CD14-positive monocyte (primary cell): Measurements from ENCODE around the gene SLC26A3. TPM values are rescaled to one million over a fixed set of nuclear protein-coding genes. Genes with fewer than 3 reads are reported as not detected.

Source experiments
- DNase-seq, 3 donors: peaks; one replicate each; pipeline ENCODE4 v3.0.0-alpha.2; 2011 to 2022
- H2AFZ ChIP-seq: 2 replicates; pipeline ENCODE4 v1.6.0; 2012; ENCODE audit warnings: mild to moderate bottlenecking, low read depth, low read length, inconsistent platforms; ENCODE audit not compliant: insufficient read depth, poor library complexity, severe bottlenecking
- H3K27ac ChIP-seq, 2 donors: 1 replicate in 1 of 2; 2 replicates in 1 of 2; pipeline ENCODE4 v1.5.1; 2012 to 2013; ENCODE audit warnings: low read length in 2 of 2, control low read depth in 1 of 2, inconsistent platforms in 1 of 2, low read depth in 1 of 2, mild to moderate bottlenecking in 1 of 2
- H3K27me3 ChIP-seq, 2 donors: one replicate each; pipeline versions ENCODE4 v1.6.0 to v1.6.1; 2011 to 2013; ENCODE audit warnings: low read length in 2 of 2; ENCODE audit not compliant: control insufficient read depth in 2 of 2, insufficient read depth in 2 of 2
- H3K36me3 ChIP-seq, 2 donors: replicated peaks in 1 of 2; 1 replicate in 1 of 2; 2 replicates in 1 of 2; pipeline versions ENCODE4 v1.5.1 to v1.6.1; 2012 to 2013; ENCODE audit warnings: low read length in 2 of 2, control low read depth in 1 of 2, inconsistent platforms in 1 of 2, mild to moderate bottlenecking in 1 of 2; ENCODE audit not compliant: insufficient read depth in 2 of 2, control insufficient read depth in 1 of 2
- H3K4me1 ChIP-seq, 2 donors: 1 replicate in 1 of 2; 2 replicates in 1 of 2; pipeline versions ENCODE4 v1.5.1 to v1.6.1; 2012 to 2013; ENCODE audit warnings: low read length in 2 of 2, control low read depth in 1 of 2, inconsistent platforms in 1 of 2, mild to moderate bottlenecking in 1 of 2, moderate library complexity in 1 of 2; ENCODE audit not compliant: insufficient read depth in 2 of 2, control insufficient read depth in 1 of 2
- H3K4me2 ChIP-seq: replicated peaks from 2 replicates; pipeline ENCODE3; 2012; ENCODE audit warnings: low read length, moderate library complexity, mild to moderate bottlenecking; ENCODE audit not compliant: poor library complexity, severe bottlenecking; ENCODE audit errors: extremely low read depth
- H3K4me3 ChIP-seq, 3 experiments: fragments of 200-600 bp in 1 of 3; sonication (generic) in 1 of 3; replicated peaks in 1 of 3; 1 replicate in 2 of 3; 2 replicates in 1 of 3; pipeline ENCODE4 v1.5.1; 2011 to 2013; ENCODE audit warnings: low read length in 3 of 3, mild to moderate bottlenecking in 3 of 3, control low read depth in 2 of 3, low read depth in 2 of 3, inconsistent platforms in 1 of 3, moderate library complexity in 1 of 3
- H3K79me2 ChIP-seq: 2 replicates; pipeline ENCODE4 v1.6.0; 2012; ENCODE audit warnings: mild to moderate bottlenecking, control low read depth, inconsistent platforms, low read length, moderate library complexity; ENCODE audit not compliant: insufficient read depth
- H3K9ac ChIP-seq: 2 replicates; pipeline ENCODE4 v1.6.0; 2017; ENCODE audit warnings: low read length, mild to moderate bottlenecking; ENCODE audit not compliant: insufficient read depth, poor library complexity, severe bottlenecking
- H3K9me3 ChIP-seq, 2 donors: replicated peaks in 1 of 2; 1 replicate in 1 of 2; 2 replicates in 1 of 2; pipeline versions ENCODE4 v1.5.1 to v1.6.1; 2012 to 2013; ENCODE audit warnings: low read length in 2 of 2, control low read depth in 1 of 2; ENCODE audit not compliant: control insufficient read depth in 1 of 2, insufficient read depth in 1 of 2
- H4K20me1 ChIP-seq: 2 replicates; pipeline ENCODE4 v1.6.0; 2012; ENCODE audit warnings: mild to moderate bottlenecking, low read length, control low read depth, moderate library complexity; ENCODE audit not compliant: insufficient read depth
- H3K27ac Mint-ChIP-seq, 7 donors: one replicate each; pipeline ENCODE4 v1.8.0; 2020; ENCODE audit warnings: mild to moderate bottlenecking in 7 of 7, mixed read lengths in 7 of 7, moderate library complexity in 6 of 7, inconsistent platforms in 2 of 7
- H3K27me3 Mint-ChIP-seq, 3 donors: one replicate each; pipeline ENCODE4 v1.8.0; 2021 to 2022; ENCODE audit warnings: low read depth in 3 of 3, mild to moderate bottlenecking in 3 of 3, mixed read lengths in 3 of 3, moderate library complexity in 3 of 3, inconsistent platforms in 1 of 3
- H3K36me3 Mint-ChIP-seq, 2 donors: one replicate each; pipeline ENCODE4 v1.8.0; 2020; ENCODE audit warnings: mixed read lengths in 2 of 2, inconsistent platforms in 1 of 2, mild to moderate bottlenecking in 1 of 2
- H3K4me1 Mint-ChIP-seq: one replicate; pipeline ENCODE4 v1.8.0; 2020; ENCODE audit warnings: mild to moderate bottlenecking, mixed read lengths
- H3K4me3 Mint-ChIP-seq, 2 donors: one replicate each; pipeline ENCODE4 v1.8.0; 2020; ENCODE audit warnings: mild to moderate bottlenecking in 2 of 2, mixed read lengths in 2 of 2, moderate library complexity in 1 of 2
- H3K9me3 Mint-ChIP-seq, 7 donors: one replicate each; pipeline ENCODE4 v1.8.0; 2020 to 2022; ENCODE audit warnings: mixed read lengths in 7 of 7, mild to moderate bottlenecking in 6 of 7, moderate library complexity in 6 of 7, inconsistent platforms in 2 of 7
- CTCF ChIP-seq: fragments of 200-600 bp; IDR thresholded peaks from one replicate; pipeline ENCODE4 v1.8.0; 2022; ENCODE audit warnings: antibody characterized with exemption, mild to moderate bottlenecking
- WGBS: methylation state at CpG from one replicate; pipeline ENCODE4 v1.1.5; 2013; ENCODE audit warnings: missing lambda C conversion rate; ENCODE audit not compliant: insufficient coverage; 5-methylcytosine and 5-hydroxymethylcytosine counted together
- intact Hi-C, 2 donors: fragments of 100-400 bp; cut with micrococcal nuclease; formaldehyde crosslinking; loops; one replicate each; pipeline versions ENCODE4 v1.15.0 to v1.15.1; 2023
- polyA plus RNA-seq, 3 donors: library from polyadenylated mRNA; depleted of rRNA in 1 of 3; unstranded in 2 of 3; stranded (reverse) in 1 of 3; fragments of 300-500 nt in 2 of 3; fragments of >200 nt in 1 of 3; fragmentation: Illumina TruSeq in 2 of 3; gene quantifications; 1 replicate in 2 of 3; 2 replicates in 1 of 3; pipeline ENCODE4 v1.2.3, GENCODE V29; 2012 to 2021

Gene SLC26A3
- polyA plus RNA-seq, 3 donors, result not detected

DNA sequence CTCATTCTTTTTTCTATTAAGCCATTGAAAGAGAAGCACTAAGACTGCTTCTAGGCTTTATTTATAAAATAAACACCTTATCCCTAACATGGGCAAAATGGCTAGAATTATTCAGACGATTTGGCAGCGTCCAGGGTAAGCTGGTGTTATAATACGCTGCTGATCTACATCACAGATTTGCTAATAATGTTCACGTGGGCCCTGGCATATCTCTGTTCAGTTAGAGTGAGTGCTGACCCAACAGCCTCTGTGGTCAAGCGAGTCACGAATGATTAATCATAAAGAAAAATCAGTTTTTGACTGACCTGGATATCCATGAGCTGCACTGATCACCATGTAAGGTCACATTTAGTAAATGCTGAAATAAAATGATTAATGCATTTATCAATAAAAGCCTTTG, 87.5 kb downstream of the SLC26A3 start:
- Mint-ChIP-seq H3K27me3 (no peaks in the 10 kb centered on the region), H3K4me1 (no peaks in the 10 kb centered on the region), H3K9me3 (no peaks in the 10 kb centered on the region), H3K27ac (no peak overlapping the region), H3K4me3 (no peak overlapping the region), H3K36me3 (no peaks in the 10 kb centered on the region)
- no peak for DNase-seq
- intact Hi-C loops, result no loop called here
- no peak overlapping the region for H3K27ac ChIP-seq
- H3K9ac ChIP-seq, result no peak overlapping the region
- no peak for TF ChIP-seq CTCF
- H3K9me3 ChIP-seq, result no peaks in the 10 kb centered on the region
- H3K79me2 ChIP-seq, result no peaks in the 10 kb centered on the region
- H3K27me3 ChIP-seq, result no peaks in the 10 kb centered on the region
- no peaks in the 10 kb centered on the region for H3K4me1 ChIP-seq
- WGBS, result 96% methylated on average over 6 of the region's 6 CpGs
- H3K4me3 ChIP-seq, result no peak overlapping the region
- H4K20me1 ChIP-seq, result no peaks in the 10 kb centered on the region
- no peak overlapping the region for H3K4me2 ChIP-seq
- no peak overlapping the region for H2AFZ ChIP-seq
- no peaks in the 10 kb centered on the region for H3K36me3 ChIP-seq

Other genes starting within 250 kb of the SLC26A3 start
- 10 to 100 TPM; 12.7 to 29.0 (median 28.1) TPM for gene COG5, start 239.3 kb downstream of the SLC26A3 start, polyA plus RNA-seq
- gene DUS4L, start 239.3 kb downstream of the SLC26A3 start, polyA plus RNA-seq, result 1 to 10 TPM; 1.6 to 2.3 (median 1.7) TPM
- 10 to 100 TPM; 35.2 to 76.0 (median 58.8) TPM for gene BCAP29, start 223.0 kb downstream of the SLC26A3 start, polyA plus RNA-seq
- under 1 TPM in 2 of 3 donors, not detected in 1; 0.10 to 0.12 TPM for gene SLC26A4, start 142.4 kb downstream of the SLC26A3 start, polyA plus RNA-seq
- gene CBLL1, start 59.1 kb downstream of the SLC26A3 start, polyA plus RNA-seq, result 10 to 100 TPM; 15.7 to 26.9 (median 20.6) TPM
- 10 to 100 TPM; 54.5 to 73.6 (median 70.1) TPM for gene DLD, start 88.0 kb upstream of the SLC26A3 start, polyA plus RNA-seq
- under 1 TPM in 1 of 3 donors, not detected in 2; 0.42 TPM for gene LAMB1, start 199.9 kb upstream of the SLC26A3 start, polyA plus RNA-seq